Thoracic aorta (tissue), 2 donors: ENCODE data around the gene NFYC. TPM values are rescaled to one million over a fixed set of nuclear protein-coding genes. Genes with fewer than 3 reads are reported as not detected.

Experiments used
- ATAC-seq: fragments of 150-250 bp; one replicate; pipeline ENCODE4 v1.8.0; 2017; ENCODE audit warnings: low read depth; ENCODE audit not compliant: insufficient number of reproducible peaks, low FRiP score
- DNase-seq: peaks from one replicate; pipeline ENCODE4 v3.0.0-alpha.2; 2020; ENCODE audit warnings: low spot score
- H3K27ac ChIP-seq, 2 donors: fragments of 200-600 bp; sonication (generic); 1 replicate in 1 of 2; 2 replicates in 1 of 2; pipeline ENCODE4 v1.5.1; 2016; ENCODE audit warnings: mild to moderate bottlenecking in 2 of 2, moderate library complexity in 2 of 2
- H3K27me3 ChIP-seq: fragments of 200-600 bp; sonication (generic); replicated peaks from 2 replicates; pipeline ENCODE4 v1.6.0; 2016; ENCODE audit warnings: mild to moderate bottlenecking; ENCODE audit not compliant: insufficient read depth
- H3K36me3 ChIP-seq: fragments of 200-600 bp; sonication (generic); one replicate; pipeline ENCODE4 v1.5.1; 2016
- H3K4me1 ChIP-seq, 2 donors: fragments of 200-600 bp; sonication (generic); 1 replicate in 1 of 2; 2 replicates in 1 of 2; pipeline versions ENCODE4 v1.5.1 to v1.6.0; 2016; ENCODE audit warnings: low read depth in 2 of 2, mild to moderate bottlenecking in 1 of 2; ENCODE audit not compliant: control insufficient read depth in 1 of 2
- H3K4me3 ChIP-seq: fragments of 200-600 bp; sonication (generic); 2 replicates; pipeline ENCODE4 v1.5.1; 2016; ENCODE audit warnings: mild to moderate bottlenecking
- H3K9me3 ChIP-seq: fragments of 200-600 bp; sonication (generic); 2 replicates; pipeline ENCODE4 v1.5.1; 2016
- CTCF ChIP-seq: fragments of 200-600 bp; sonication (generic); IDR thresholded peaks from one replicate; pipeline ENCODE4 v1.5.1; 2019; ENCODE audit warnings: antibody characterized with exemption
- total RNA-seq, 2 donors: library from RNA; depleted of rRNA; stranded (reverse); fragments of >200 nt; gene quantifications; one replicate each; pipeline versions ENCODE4 v1.1.0 to v1.2.3, GENCODE V29; 2016

The NFYC gene
- total RNA-seq, 2 donors from 2014 or later, result 38.9 to 40.6 TPM

- Histone ChIP-seq H3K27me3 (no peaks in the 10 kb centered on the region), H3K4me1 (peaks cover 0 to 9% of the 10 kb centered on the region in 2 donors), H3K36me3 (peaks cover 5% of the 10 kb centered on the region), H3K9me3 (no peaks in the 10 kb centered on the region), H3K27ac (no peak overlapping the region), H3K4me3 (no peak overlapping the region)
- DNase-seq, result no peak
- ATAC-seq, result no peak
- no peak for TF ChIP-seq CTCF
These were observed 80.8 kb downstream of the NFYC start for GRCh38 chr1:40772146-40772955.

GRCh38 chr1:40773748-40774265 is 82.3 kb downstream of the NFYC start:
- Histone ChIP-seq H3K27ac (no peak overlapping the region), H3K36me3 (peaks cover 5% of the 10 kb centered on the region), H3K9me3 (no peaks in the 10 kb centered on the region), H3K4me1 (peaks cover 0 to 9% of the 10 kb centered on the region in 2 donors), H3K4me3 (no peak overlapping the region), H3K27me3 (no peaks in the 10 kb centered on the region)
- ATAC-seq, result no peak
- no peak for DNase-seq
- no peak for TF ChIP-seq CTCF

GRCh38 chr1:40774266-40774998 is 82.9 kb downstream of the NFYC start:
- DNase-seq (no peak), ATAC-seq (peak; percentile 41)
- TF ChIP-seq CTCF, result peak; percentile 77
- H3K4me3 ChIP-seq, result no peak overlapping the region
- H3K27ac ChIP-seq, result peak overlapping the region in 1 of 2 donors; percentile 46
- H3K36me3 ChIP-seq, result peaks cover 5% of the 10 kb centered on the region
- H3K27me3 ChIP-seq, result no peaks in the 10 kb centered on the region
- peaks cover 0 to 8% of the 10 kb centered on the region in 2 donors for H3K4me1 ChIP-seq
- H3K9me3 ChIP-seq, result no peaks in the 10 kb centered on the region

- H3K4me3 ChIP-seq, result no peak overlapping the region
- DNase-seq (no peak), ATAC-seq (no peak)
- H3K36me3 ChIP-seq, result peaks cover under 1% of the 10 kb centered on the region
- no peaks in the 10 kb centered on the region for H3K27me3 ChIP-seq
- no peaks in the 10 kb centered on the region for H3K4me1 ChIP-seq
- no peak for TF ChIP-seq CTCF
- no peak overlapping the region for H3K27ac ChIP-seq
- H3K9me3 ChIP-seq, result no peaks in the 10 kb centered on the region
These were observed 85.0 kb downstream of the NFYC start for GRCh38 chr1:40776236-40777072.
